Loucy (cell line): ENCODE data around the gene RSPO1.

Experiments
- CTCF ChIP-seq: fragments of 200-600 bp; sonication (generic); conservative IDR thresholded peaks from 2 replicates; pipeline ENCODE4 v1.5.1; 2014; ENCODE audit warnings: mild to moderate bottlenecking, antibody characterized with exemption, low read length
- EZH2phosphoT487 ChIP-seq: fragments of 200-600 bp; IDR thresholded peaks from 2 replicates; pipeline ENCODE4 v1.6.1; 2018; ENCODE audit warnings: antibody characterized with exemption, mild to moderate bottlenecking, moderate library complexity, borderline replicate concordance

DNA sequence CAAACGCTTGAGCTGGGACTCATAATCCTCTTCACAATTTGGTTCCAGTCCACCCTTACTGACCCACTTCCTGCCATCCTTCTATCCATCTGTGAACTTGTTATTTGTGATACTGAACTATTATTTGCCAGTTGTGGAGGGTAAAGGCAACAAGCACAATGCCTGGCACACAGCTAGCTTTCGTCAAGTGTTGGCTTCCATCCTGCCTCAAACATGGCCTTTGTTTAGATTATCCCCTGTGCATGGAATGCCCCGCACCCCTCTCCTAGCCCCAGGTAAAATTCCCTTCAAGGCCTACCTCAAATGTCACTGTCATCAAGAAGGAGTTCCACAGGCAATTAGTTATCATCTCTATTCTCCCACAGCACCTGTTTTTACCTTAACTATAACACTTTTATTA is 46.2 kb upstream of the RSPO1 start:
- TF ChIP-seq CTCF = no peak
- no peak for TF ChIP-seq EZH2phosphoT487
